Nephron (organoid): ENCODE measurements around the gene SP140L.

Experiments used
- H3K27ac Mint-ChIP-seq, 3 experiments: 2 replicates each; pipeline ENCODE4 v1.8.0; 2020; ENCODE audit warnings: mixed read lengths in 3 of 3, mild to moderate bottlenecking in 2 of 3, moderate library complexity in 1 of 3
- H3K27me3 Mint-ChIP-seq: 2 replicates; pipeline ENCODE4 v1.8.0; 2021; ENCODE audit warnings: low read depth, mild to moderate bottlenecking, moderate library complexity, mixed read lengths
- H3K36me3 Mint-ChIP-seq: 2 replicates; pipeline ENCODE4 v1.8.0; 2020; ENCODE audit warnings: low read depth, mixed read lengths
- H3K4me1 Mint-ChIP-seq: 2 replicates; pipeline ENCODE4 v1.8.0; 2020; ENCODE audit warnings: mixed read lengths
- H3K4me3 Mint-ChIP-seq, 3 experiments: 2 replicates each; pipeline ENCODE4 v1.8.0; 2020; ENCODE audit warnings: mild to moderate bottlenecking in 3 of 3, mixed read lengths in 3 of 3, moderate library complexity in 2 of 3
- H3K9me3 Mint-ChIP-seq: 2 replicates; pipeline ENCODE4 v1.8.0; 2020; ENCODE audit warnings: mixed read lengths
- TF ChIP-seq, protein P1 (sequence below), 3 experiments: fragments of 200-600 bp; sonication (generic); IDR thresholded peaks; one replicate each; pipeline ENCODE4 v1.5.0; 2021; ENCODE audit warnings: antibody characterized with exemption in 3 of 3; ENCODE audit not compliant: unreplicated experiment in 3 of 3

Gene SP140L

DNA sequence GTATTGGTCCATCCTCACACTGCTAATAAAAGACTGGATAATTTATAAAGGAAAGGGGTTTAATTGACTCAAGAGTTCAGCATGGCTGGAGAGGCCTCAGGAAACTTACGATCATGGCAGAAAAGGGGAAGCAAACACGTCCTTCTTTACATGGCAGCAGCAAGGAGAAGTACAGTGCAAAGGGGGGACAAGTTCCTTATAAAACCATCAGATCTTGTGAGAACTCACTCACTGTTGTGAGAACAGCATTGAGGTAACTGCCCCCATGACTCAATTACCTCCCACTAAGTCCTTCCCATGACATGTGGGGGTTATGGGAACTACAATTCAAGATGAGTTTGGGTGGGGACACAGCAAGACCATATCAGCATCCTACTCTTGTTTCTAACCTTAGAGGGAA, 126.0 kb downstream of the SP140L start:
- Mint-ChIP-seq H3K27ac (no peak overlapping the region), H3K4me1 (no peaks in the 10 kb centered on the region), H3K4me3 (no peak overlapping the region), H3K36me3 (no peaks in the 10 kb centered on the region), H3K27me3 (no peaks in the 10 kb centered on the region), H3K9me3 (peaks cover 9% of the 10 kb centered on the region)
- TF ChIP-seq, protein P1, sequence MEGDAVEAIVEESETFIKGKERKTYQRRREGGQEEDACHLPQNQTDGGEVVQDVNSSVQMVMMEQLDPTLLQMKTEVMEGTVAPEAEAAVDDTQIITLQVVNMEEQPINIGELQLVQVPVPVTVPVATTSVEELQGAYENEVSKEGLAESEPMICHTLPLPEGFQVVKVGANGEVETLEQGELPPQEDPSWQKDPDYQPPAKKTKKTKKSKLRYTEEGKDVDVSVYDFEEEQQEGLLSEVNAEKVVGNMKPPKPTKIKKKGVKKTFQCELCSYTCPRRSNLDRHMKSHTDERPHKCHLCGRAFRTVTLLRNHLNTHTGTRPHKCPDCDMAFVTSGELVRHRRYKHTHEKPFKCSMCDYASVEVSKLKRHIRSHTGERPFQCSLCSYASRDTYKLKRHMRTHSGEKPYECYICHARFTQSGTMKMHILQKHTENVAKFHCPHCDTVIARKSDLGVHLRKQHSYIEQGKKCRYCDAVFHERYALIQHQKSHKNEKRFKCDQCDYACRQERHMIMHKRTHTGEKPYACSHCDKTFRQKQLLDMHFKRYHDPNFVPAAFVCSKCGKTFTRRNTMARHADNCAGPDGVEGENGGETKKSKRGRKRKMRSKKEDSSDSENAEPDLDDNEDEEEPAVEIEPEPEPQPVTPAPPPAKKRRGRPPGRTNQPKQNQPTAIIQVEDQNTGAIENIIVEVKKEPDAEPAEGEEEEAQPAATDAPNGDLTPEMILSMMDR (IDR thresholded peaks at IDR 0.05; ENCODE audit: unreplicated experiment in 3 of 3): no peak
